Measurements from ENCODE around the gene CACNA1A. TPM values are rescaled to one million over a fixed set of nuclear protein-coding genes. Genes with fewer than 3 reads are reported as not detected.

Gene CACNA1A
- total and polyA plus RNA-seq, 2 of the 13 experiments (the other 11 are each of a cell fraction or from before 2014, with no cell fraction given) = not detected

DNA sequence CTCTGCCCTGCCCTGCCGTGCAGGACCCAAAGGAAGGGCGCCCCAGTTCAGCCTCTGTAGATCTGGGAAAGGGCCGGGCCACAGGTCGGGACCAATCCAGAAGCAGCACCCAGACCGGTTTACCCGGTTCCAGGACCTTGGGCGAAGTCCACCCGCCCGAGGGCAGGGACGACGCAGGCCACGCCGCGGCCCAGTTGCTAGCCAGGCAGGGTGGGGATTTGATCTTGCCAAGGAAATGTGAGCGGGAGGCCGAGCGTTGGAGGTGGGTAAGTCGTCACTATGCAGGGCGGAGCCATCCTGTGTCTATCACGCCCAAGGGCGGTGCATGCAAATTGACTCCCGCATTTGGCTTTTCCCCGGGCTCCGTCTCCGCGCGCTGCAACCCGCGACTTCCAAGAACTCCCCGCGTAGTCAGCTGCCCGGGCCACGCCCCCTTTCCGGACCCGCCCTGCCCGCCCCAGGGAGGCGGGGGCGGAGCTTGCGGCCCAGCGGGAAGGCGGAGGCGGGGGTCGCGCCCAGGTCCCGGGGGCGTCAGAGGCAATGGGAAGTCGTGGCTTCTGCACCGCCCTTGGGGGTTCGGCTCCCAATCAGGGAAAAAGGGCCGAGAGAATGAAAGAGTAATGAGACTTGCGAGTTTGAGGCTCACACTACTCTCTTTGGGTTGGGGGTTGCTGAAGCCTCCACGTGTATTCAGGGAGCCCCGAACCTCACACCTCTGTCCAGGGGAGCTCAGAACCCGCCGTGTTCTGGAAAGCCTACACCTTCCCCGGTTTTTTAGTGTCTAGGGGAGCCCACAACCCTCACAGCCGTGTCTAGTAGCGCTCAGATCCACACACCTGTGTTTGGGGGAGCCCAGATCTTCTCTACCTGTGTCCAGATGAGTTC, 343.3 kb downstream of the CACNA1A start (continued):
- TF ChIP-seq HOXA7 (CRISPR knock-in tag; IDR thresholded peaks at IDR 0.05) (no peak), YEATS2 (CRISPR knock-in tag; IDR thresholded peaks at IDR 0.05; ENCODE audit: borderline replicate concordance) (peak; percentile 78; the same call in 1 of the 2 replicates), PHF21A (CRISPR knock-in tag; IDR thresholded peaks at IDR 0.05) (peak; percentile 93), ZNF431 (CRISPR knock-in tag; IDR thresholded peaks at IDR 0.05; ENCODE audit: borderline replicate concordance, low read depth) (no peak), PITX1 (CRISPR knock-in tag; IDR thresholded peaks at IDR 0.05) (no peak; the same call in 1 of the 2 replicates), ZNF816 (CRISPR knock-in tag; IDR thresholded peaks at IDR 0.05; ENCODE audit: borderline replicate concordance) (peak; percentile 94), MEF2D (CRISPR knock-in tag; IDR thresholded peaks at IDR 0.05) (no peak), KDM4B (CRISPR knock-in tag; IDR thresholded peaks at IDR 0.05) (0 out of 2 replicates have a peak, but pooled peaks have one; percentile 57), PAF1 (CRISPR knock-in tag; IDR thresholded peaks at IDR 0.05) (no peak), TEAD3 (CRISPR knock-in tag; optimal IDR thresholded peaks at IDR 0.05; ENCODE audit: borderline replicate concordance) (peak; percentile 87), ZNF773 (CRISPR knock-in tag; IDR thresholded peaks at IDR 0.05; ENCODE audit: borderline replicate concordance) (no peak), IRF2 (CRISPR knock-in tag; IDR thresholded peaks at IDR 0.05) (peak; percentile 93), SOX5 (CRISPR knock-in tag; IDR thresholded peaks at IDR 0.05; ENCODE audit: borderline replicate concordance) (peak; percentile 69), CEBPG (CRISPR knock-in tag; IDR thresholded peaks at IDR 0.05) (no peak), ELF4 (CRISPR knock-in tag; IDR thresholded peaks at IDR 0.05; ENCODE audit: borderline replicate concordance) (0 out of 2 replicates have a peak, but pooled peaks have one; percentile 39)
- TF ChIP-seq, protein P1, sequence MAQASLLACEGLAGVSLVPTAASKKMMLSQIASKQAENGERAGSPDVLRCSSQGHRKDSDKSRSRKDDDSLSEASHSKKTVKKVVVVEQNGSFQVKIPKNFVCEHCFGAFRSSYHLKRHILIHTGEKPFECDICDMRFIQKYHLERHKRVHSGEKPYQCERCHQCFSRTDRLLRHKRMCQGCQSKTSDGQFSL (CRISPR knock-in tag; IDR thresholded peaks at IDR 0.05) = no peak
- TF ChIP-seq, protein P2, sequence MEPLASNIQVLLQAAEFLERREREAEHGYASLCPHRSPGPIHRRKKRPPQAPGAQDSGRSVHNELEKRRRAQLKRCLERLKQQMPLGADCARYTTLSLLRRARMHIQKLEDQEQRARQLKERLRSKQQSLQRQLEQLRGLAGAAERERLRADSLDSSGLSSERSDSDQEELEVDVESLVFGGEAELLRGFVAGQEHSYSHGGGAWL (CRISPR knock-in tag; IDR thresholded peaks at IDR 0.05) = peak; percentile 50; the same call in 1 of the 2 replicates
- TF ChIP-seq, protein P3, sequence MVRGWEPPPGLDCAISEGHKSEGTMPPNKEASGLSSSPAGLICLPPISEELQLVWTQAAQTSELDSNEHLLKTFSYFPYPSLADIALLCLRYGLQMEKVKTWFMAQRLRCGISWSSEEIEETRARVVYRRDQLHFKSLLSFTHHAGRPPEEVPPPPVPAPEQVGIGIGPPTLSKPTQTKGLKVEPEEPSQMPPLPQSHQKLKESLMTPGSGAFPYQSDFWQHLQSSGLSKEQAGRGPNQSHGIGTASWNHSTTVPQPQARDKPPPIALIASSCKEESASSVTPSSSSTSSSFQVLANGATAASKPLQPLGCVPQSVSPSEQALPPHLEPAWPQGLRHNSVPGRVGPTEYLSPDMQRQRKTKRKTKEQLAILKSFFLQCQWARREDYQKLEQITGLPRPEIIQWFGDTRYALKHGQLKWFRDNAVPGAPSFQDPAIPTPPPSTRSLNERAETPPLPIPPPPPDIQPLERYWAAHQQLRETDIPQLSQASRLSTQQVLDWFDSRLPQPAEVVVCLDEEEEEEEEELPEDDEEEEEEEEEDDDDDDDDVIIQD (CRISPR knock-in tag; IDR thresholded peaks at IDR 0.05; ENCODE audit: low read depth) = peak; percentile 77
- TF ChIP-seq, protein P4, sequence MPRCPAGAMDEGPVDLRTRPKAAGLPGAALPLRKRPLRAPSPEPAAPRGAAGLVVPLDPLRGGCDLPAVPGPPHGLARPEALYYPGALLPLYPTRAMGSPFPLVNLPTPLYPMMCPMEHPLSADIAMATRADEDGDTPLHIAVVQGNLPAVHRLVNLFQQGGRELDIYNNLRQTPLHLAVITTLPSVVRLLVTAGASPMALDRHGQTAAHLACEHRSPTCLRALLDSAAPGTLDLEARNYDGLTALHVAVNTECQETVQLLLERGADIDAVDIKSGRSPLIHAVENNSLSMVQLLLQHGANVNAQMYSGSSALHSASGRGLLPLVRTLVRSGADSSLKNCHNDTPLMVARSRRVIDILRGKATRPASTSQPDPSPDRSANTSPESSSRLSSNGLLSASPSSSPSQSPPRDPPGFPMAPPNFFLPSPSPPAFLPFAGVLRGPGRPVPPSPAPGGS (CRISPR knock-in tag; IDR thresholded peaks at IDR 0.05) = no peak; the same call in 1 of the 2 replicates
- TF ChIP-seq, protein P5, sequence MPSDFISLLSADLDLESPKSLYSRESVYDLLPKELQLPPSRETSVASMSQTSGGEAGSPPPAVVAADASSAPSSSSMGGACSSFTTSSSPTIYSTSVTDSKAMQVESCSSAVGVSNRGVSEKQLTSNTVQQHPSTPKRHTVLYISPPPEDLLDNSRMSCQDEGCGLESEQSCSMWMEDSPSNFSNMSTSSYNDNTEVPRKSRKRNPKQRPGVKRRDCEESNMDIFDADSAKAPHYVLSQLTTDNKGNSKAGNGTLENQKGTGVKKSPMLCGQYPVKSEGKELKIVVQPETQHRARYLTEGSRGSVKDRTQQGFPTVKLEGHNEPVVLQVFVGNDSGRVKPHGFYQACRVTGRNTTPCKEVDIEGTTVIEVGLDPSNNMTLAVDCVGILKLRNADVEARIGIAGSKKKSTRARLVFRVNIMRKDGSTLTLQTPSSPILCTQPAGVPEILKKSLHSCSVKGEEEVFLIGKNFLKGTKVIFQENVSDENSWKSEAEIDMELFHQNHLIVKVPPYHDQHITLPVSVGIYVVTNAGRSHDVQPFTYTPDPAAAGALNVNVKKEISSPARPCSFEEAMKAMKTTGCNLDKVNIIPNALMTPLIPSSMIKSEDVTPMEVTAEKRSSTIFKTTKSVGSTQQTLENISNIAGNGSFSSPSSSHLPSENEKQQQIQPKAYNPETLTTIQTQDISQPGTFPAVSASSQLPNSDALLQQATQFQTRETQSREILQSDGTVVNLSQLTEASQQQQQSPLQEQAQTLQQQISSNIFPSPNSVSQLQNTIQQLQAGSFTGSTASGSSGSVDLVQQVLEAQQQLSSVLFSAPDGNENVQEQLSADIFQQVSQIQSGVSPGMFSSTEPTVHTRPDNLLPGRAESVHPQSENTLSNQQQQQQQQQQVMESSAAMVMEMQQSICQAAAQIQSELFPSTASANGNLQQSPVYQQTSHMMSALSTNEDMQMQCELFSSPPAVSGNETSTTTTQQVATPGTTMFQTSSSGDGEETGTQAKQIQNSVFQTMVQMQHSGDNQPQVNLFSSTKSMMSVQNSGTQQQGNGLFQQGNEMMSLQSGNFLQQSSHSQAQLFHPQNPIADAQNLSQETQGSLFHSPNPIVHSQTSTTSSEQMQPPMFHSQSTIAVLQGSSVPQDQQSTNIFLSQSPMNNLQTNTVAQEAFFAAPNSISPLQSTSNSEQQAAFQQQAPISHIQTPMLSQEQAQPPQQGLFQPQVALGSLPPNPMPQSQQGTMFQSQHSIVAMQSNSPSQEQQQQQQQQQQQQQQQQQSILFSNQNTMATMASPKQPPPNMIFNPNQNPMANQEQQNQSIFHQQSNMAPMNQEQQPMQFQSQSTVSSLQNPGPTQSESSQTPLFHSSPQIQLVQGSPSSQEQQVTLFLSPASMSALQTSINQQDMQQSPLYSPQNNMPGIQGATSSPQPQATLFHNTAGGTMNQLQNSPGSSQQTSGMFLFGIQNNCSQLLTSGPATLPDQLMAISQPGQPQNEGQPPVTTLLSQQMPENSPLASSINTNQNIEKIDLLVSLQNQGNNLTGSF (CRISPR knock-in tag; IDR thresholded peaks at IDR 0.05) = no peak

Data from HepG2 (cell line).